ENCODE measurements around the gene ATP6V1G2. TPM values are rescaled to one million over a fixed set of nuclear protein-coding genes. Genes with fewer than 3 reads are reported as not detected.
"Not testable (repeated sequence)": the region's sequence is repeated elsewhere in the genome, so short reads cannot be mapped to it uniquely, and the experiment has no call there.

The ATP6V1G2 gene
- polyA plus RNA-seq, 3 donors = 0.41 TPM; not detected in 2

- H3K9ac ChIP-seq (ENCODE audit: insufficient read depth, low read length, poor library complexity, severe bottlenecking); H3K4me3 ChIP-seq (replicated peaks in 1 of 3; ENCODE audit: low read depth in 2 of 3, low read length in 3 of 3); H4K20me1 ChIP-seq (ENCODE audit: insufficient read depth, low read length); H3K9me3 Mint-ChIP-seq; H3K27me3 Mint-ChIP-seq (ENCODE audit: low read depth in 3 of 3); H3K4me2 ChIP-seq (replicated peaks; ENCODE audit: extremely low read depth, low read length, poor library complexity, severe bottlenecking); H3K27me3 ChIP-seq (ENCODE audit: control insufficient read depth in 2 of 2, insufficient read depth in 2 of 2, low read length in 2 of 2); H2AFZ ChIP-seq (ENCODE audit: insufficient read depth, low read depth, low read length, poor library complexity, severe bottlenecking); H3K9me3 ChIP-seq (replicated peaks in 1 of 2; ENCODE audit: control insufficient read depth in 1 of 2, insufficient read depth in 1 of 2, low read length in 2 of 2); H3K4me3 Mint-ChIP-seq: not testable (repeated sequence)
- peaks cover 41 to 47% of the 10 kb centered on the region in 2 donors for H3K4me1 ChIP-seq (ENCODE audit: control insufficient read depth in 1 of 2, insufficient read depth in 2 of 2, low read length in 2 of 2)
- peak overlapping the region; percentile 45 to 89 (median 79) for H3K27ac Mint-ChIP-seq
- peaks cover 0 to 21% of the 10 kb centered on the region in 2 donors for H3K36me3 ChIP-seq (replicated peaks in 1 of 2; ENCODE audit: control insufficient read depth in 1 of 2, insufficient read depth in 2 of 2, low read length in 2 of 2)
- peak; percentile 85 to 90 (median 90) for DNase-seq
- H3K4me1 Mint-ChIP-seq = peaks cover 49% of the 10 kb centered on the region
- peaks cover 47% of the 10 kb centered on the region for H3K79me2 ChIP-seq (ENCODE audit: insufficient read depth, low read length)
- peak; percentile 81 for TF ChIP-seq CTCF (IDR thresholded peaks at IDR 0.05)
- WGBS (ENCODE audit: insufficient coverage) = 11% methylated on average over 3 of the region's 5 CpGs
- peak overlapping the region in 1 of 2 donors; percentile 36 for H3K27ac ChIP-seq (ENCODE audit: low read depth in 1 of 2, low read length in 2 of 2)
- intact Hi-C loops (cut with micrococcal nuclease) = loop anchor here (1.0 to 2.0 kb wide), 2 partner anchors 47 kb away; no protein-coding TSS in a partner anchor
- peaks cover 14 to 31% of the 10 kb centered on the region in 2 donors for H3K36me3 Mint-ChIP-seq
Observed at GRCh38 chr6:31551371-31551770, 5.0 kb upstream of the ATP6V1G2 start.

DNA sequence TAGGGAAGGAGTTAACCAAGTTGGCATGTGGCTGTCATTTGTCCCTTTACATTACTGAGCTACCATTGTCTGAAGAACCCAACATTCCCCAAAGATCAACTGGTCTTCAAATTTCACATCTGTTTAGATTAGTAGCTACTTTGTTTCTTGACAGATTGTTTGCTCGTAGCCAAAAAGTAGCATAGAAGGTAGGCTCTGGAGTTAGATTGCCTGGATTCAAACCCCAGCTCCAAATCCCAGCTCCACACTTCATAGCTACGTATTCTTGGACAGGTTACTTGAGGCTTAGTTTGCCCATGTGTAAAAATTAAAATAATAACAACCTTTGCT, 2.1 kb upstream of the ATP6V1G2 start:
- H3K4me3 ChIP-seq (replicated peaks in 1 of 3; ENCODE audit: low read depth in 2 of 3, low read length in 3 of 3) = no peak overlapping the region
- no peaks in the 10 kb centered on the region for H3K27me3 Mint-ChIP-seq (ENCODE audit: low read depth in 3 of 3)
- DNase-seq = no peak

More for the DNA sequence above, 2.1 kb upstream of the ATP6V1G2 start:
- Mint-ChIP-seq H3K4me1 (peaks cover 46% of the 10 kb centered on the region), H3K36me3 (peaks cover 11 to 23% of the 10 kb centered on the region in 2 donors), H3K9me3 (no peaks in the 10 kb centered on the region), H3K27ac (peak overlapping the region in 5 of 7 donors; percentile 86 to 96 (median 94)), H3K4me3 (no peak overlapping the region)
- H3K27me3 ChIP-seq (ENCODE audit: control insufficient read depth in 2 of 2, insufficient read depth in 2 of 2, low read length in 2 of 2) = no peaks in the 10 kb centered on the region
- TF ChIP-seq CTCF (IDR thresholded peaks at IDR 0.05) = no peak
- H3K4me1 ChIP-seq (ENCODE audit: control insufficient read depth in 1 of 2, insufficient read depth in 2 of 2, low read length in 2 of 2) = peaks cover 34 to 42% of the 10 kb centered on the region in 2 donors
- intact Hi-C loops (cut with micrococcal nuclease) = loop anchor here (5.0 to 10.0 kb wide), 6 partner anchors 54 to 406 kb away; partner anchors contain the start of genes C6orf47 (in 1 of the 2), CLIC1 (in 1 of the 2), GPANK1 (in 1 of the 2) and MICB (in 1 of the 2)
- WGBS (ENCODE audit: insufficient coverage) = no CpG with 5 or more reads among the region's 2 CpGs
- peak overlapping the region; percentile 21 to 68 for H3K27ac ChIP-seq (ENCODE audit: low read depth in 1 of 2, low read length in 2 of 2)
- H3K9ac ChIP-seq (ENCODE audit: insufficient read depth, low read length, poor library complexity, severe bottlenecking) = no peak overlapping the region
- H2AFZ ChIP-seq (ENCODE audit: insufficient read depth, low read depth, low read length, poor library complexity, severe bottlenecking) = no peak overlapping the region
- H3K4me2 ChIP-seq (replicated peaks; ENCODE audit: extremely low read depth, low read length, poor library complexity, severe bottlenecking) = no peak overlapping the region
- no peaks in the 10 kb centered on the region for H3K9me3 ChIP-seq (replicated peaks in 1 of 2; ENCODE audit: control insufficient read depth in 1 of 2, insufficient read depth in 1 of 2, low read length in 2 of 2)
- no peaks in the 10 kb centered on the region for H4K20me1 ChIP-seq (ENCODE audit: insufficient read depth, low read length)
- peaks cover 0 to 21% of the 10 kb centered on the region in 2 donors for H3K36me3 ChIP-seq (replicated peaks in 1 of 2; ENCODE audit: control insufficient read depth in 1 of 2, insufficient read depth in 2 of 2, low read length in 2 of 2)
- H3K79me2 ChIP-seq (ENCODE audit: insufficient read depth, low read length) = peaks cover 45% of the 10 kb centered on the region
